NCI-H2171 treated with DMSO at 0.1 percent for 48 hours (cell line): Measurements from ENCODE around the gene DLD.
"Not testable (repeated sequence)": the region's sequence is repeated elsewhere in the genome, so short reads cannot be mapped to it uniquely, and the experiment has no call there.

ENCODE experiments used
- DNase-seq: peaks from one replicate; lab custom pipeline; 2025; lab: John Stamatoyannopoulos, UW

The DLD gene

GRCh38 chr7:107917763-107918651 is 27.0 kb downstream of the DLD start:
- DNase-seq = no peak

GRCh38 chr7:107918948-107919347 is 28.0 kb downstream of the DLD start:
- DNase-seq = no peak

GRCh38 chr7:107920048-107920772 is 29.2 kb downstream of the DLD start:
- peak; percentile 29 for DNase-seq

- DNase-seq = not testable (repeated sequence)
Observed at GRCh38 chr7:107921826-107922225, 30.8 kb downstream of the DLD start.

- DNase-seq = no peak
Observed at GRCh38 chr7:107922886-107923285, 31.9 kb downstream of the DLD start.

- no peak for DNase-seq
Observed at GRCh38 chr7:107924841-107925504, 34.0 kb downstream of the DLD start.

- no peak for DNase-seq
Observed at GRCh38 chr7:107926481-107926880, 35.5 kb downstream of the DLD start.

GRCh38 chr7:107931740-107932515 is 40.9 kb downstream of the DLD start:
- no peak for DNase-seq

GRCh38 chr7:107932805-107933204 is 41.8 kb downstream of the DLD start:
- no peak for DNase-seq

GRCh38 chr7:107933386-107934013 is 42.5 kb downstream of the DLD start:
- peak; percentile 55 for DNase-seq

GRCh38 chr7:107934991-107935770 is 44.2 kb downstream of the DLD start:
- DNase-seq = peak; percentile 18

- DNase-seq = no peak
Observed at GRCh38 chr7:107936312-107936711, 45.3 kb downstream of the DLD start.

- peak; percentile 85 for DNase-seq
Observed at GRCh38 chr7:107937531-107937930, 46.5 kb downstream of the DLD start.

- DNase-seq = peak; percentile 9
Observed at GRCh38 chr7:107938456-107939250, 47.7 kb downstream of the DLD start.

- no peak for DNase-seq
Observed at GRCh38 chr7:107939573-107940489, 48.8 kb downstream of the DLD start.

GRCh38 chr7:107940951-107941350 is 50.0 kb downstream of the DLD start:
- no peak for DNase-seq

- no peak for DNase-seq
Observed at GRCh38 chr7:107943018-107943417, 52.0 kb downstream of the DLD start.

GRCh38 chr7:107944411-107945169 is 53.6 kb downstream of the DLD start:
- DNase-seq = no peak
